HG03280 (cell line): ENCODE data around the gene PHLPP2.

ENCODE experiments used
- ATAC-seq: cut with Tn5 transposase; IDR thresholded peaks from one replicate; pipeline ENCODE4 v1.9.1; 2021; ENCODE audit warnings: mild to moderate bottlenecking, moderate library complexity; ENCODE audit not compliant: unreplicated experiment

The PHLPP2 gene

GRCh38 chr16:71724320-71724751 is at the start of gene PHLPP2:
PHLPP2 (minus strand) TSS chr16:71724701; CDS start chr16:71714795, 9,906 bp downstream.
- no peak for ATAC-seq

- no peak for ATAC-seq
Measured at GRCh38 chr16:71771571-71771970, 47.1 kb upstream of the PHLPP2 start.

GRCh38 chr16:71769222-71769621 is 44.7 kb upstream of the PHLPP2 start:
- no peak for ATAC-seq

- ATAC-seq: no peak
Measured at GRCh38 chr16:71767060-71767900, 42.8 kb upstream of the PHLPP2 start.

GRCh38 chr16:71762186-71762585 is 37.7 kb upstream of the PHLPP2 start:
- no peak for ATAC-seq

GRCh38 chr16:71761097-71761496 is 36.6 kb upstream of the PHLPP2 start:
- no peak for ATAC-seq

- no peak for ATAC-seq
Measured at GRCh38 chr16:71758293-71758760, 33.8 kb upstream of the PHLPP2 start.

- no peak for ATAC-seq
Measured at GRCh38 chr16:71754652-71755051, 30.2 kb upstream of the PHLPP2 start.

GRCh38 chr16:71754108-71754507 is 29.6 kb upstream of the PHLPP2 start:
- ATAC-seq: no peak

GRCh38 chr16:71748226-71748625 is 23.7 kb upstream of the PHLPP2 start:
- no peak for ATAC-seq

GRCh38 chr16:71746442-71747046 is 22.0 kb upstream of the PHLPP2 start:
- no peak for ATAC-seq

GRCh38 chr16:71738855-71739254 is 14.4 kb upstream of the PHLPP2 start:
- ATAC-seq: no peak

GRCh38 chr16:71737501-71737900 is 13.0 kb upstream of the PHLPP2 start:
- no peak for ATAC-seq

GRCh38 chr16:71734511-71734910 is 10.0 kb upstream of the PHLPP2 start:
- no peak for ATAC-seq

- ATAC-seq: no peak
Measured at GRCh38 chr16:71732587-71732986, 8.1 kb upstream of the PHLPP2 start.

GRCh38 chr16:71727551-71728324 is 3.2 kb upstream of the PHLPP2 start:
- ATAC-seq: no peak

GRCh38 chr16:71726476-71727315 is 2.2 kb upstream of the PHLPP2 start:
- no peak for ATAC-seq

GRCh38 chr16:71723537-71724319 is 773 bp downstream of the PHLPP2 start:
- peak; percentile 85 for ATAC-seq

- peak; percentile 30 for ATAC-seq
Measured at GRCh38 chr16:71722801-71723536, 1.5 kb downstream of the PHLPP2 start.
